HepG2 (cell line): ENCODE measurements around the gene TTLL13. TPM values are rescaled to one million over a fixed set of nuclear protein-coding genes. Genes with fewer than 3 reads are reported as not detected.
A peak's percentile ranks its signal among the peaks of the same experiment; 100 is the strongest.

Source experiments
- AKAP8 ChIP-seq: sonication (generic); formaldehyde crosslinking; IDR thresholded peaks from 2 replicates; pipeline ENCODE4 v1.5.1; 2020; ENCODE audit warnings: mild to moderate bottlenecking, missing genetic modification reagents
- ARNTL ChIP-seq: sonication (generic); formaldehyde crosslinking; IDR thresholded peaks from 2 replicates; pipeline ENCODE4 v1.4.0; 2020; ENCODE audit warnings: mild to moderate bottlenecking, missing genetic modification reagents
- EED ChIP-seq: sonication (generic); formaldehyde crosslinking; IDR thresholded peaks from 2 replicates; pipeline ENCODE4 v1.5.0; 2020; ENCODE audit warnings: mild to moderate bottlenecking, missing genetic modification reagents
- EP300 ChIP-seq, 3 experiments: sonication (generic) in 1 of 3; formaldehyde crosslinking in 1 of 3; IDR thresholded peaks; 2 replicates each; pipeline versions ENCODE4 v1.5.1 to v1.6.1; 2011 to 2020; ENCODE audit warnings: low read depth in 2 of 3, low read length in 2 of 3, borderline replicate concordance in 1 of 3, improper control_type of control experiment in 1 of 3, mild to moderate bottlenecking in 1 of 3, missing genetic modification reagents in 1 of 3, moderate library complexity in 1 of 3
- GPN1 ChIP-seq: sonication (generic); formaldehyde crosslinking; IDR thresholded peaks from 2 replicates; pipeline ENCODE4 v1.5.1; 2020; ENCODE audit warnings: missing genetic modification reagents, borderline replicate concordance
- HDAC2 ChIP-seq: sonication (generic); formaldehyde crosslinking; IDR thresholded peaks from 2 replicates; pipeline ENCODE4 v1.4.0; 2020; ENCODE audit warnings: missing genetic modification reagents
- HNRNPLL ChIP-seq: fragments of 200-400 bp; formaldehyde crosslinking; IDR thresholded peaks from 2 replicates; pipeline ENCODE4 v1.6.1; 2017; ENCODE audit warnings: mild to moderate bottlenecking, low read depth, low read length; ENCODE audit not compliant: poor library complexity, severe bottlenecking
- IRF2 ChIP-seq: IDR thresholded peaks from 2 replicates; pipeline ENCODE4 v1.6.1; 2018; ENCODE audit warnings: missing genetic modification reagents, missing compliant biosample characterization
- MZF1 ChIP-seq: sonication (generic); formaldehyde crosslinking; IDR thresholded peaks from 2 replicates; pipeline ENCODE4 v1.8.1; 2023; ENCODE audit warnings: mild to moderate bottlenecking, missing genetic modification reagents, borderline replicate concordance
- RORA ChIP-seq: sonication (generic); formaldehyde crosslinking; IDR thresholded peaks from 2 replicates; pipeline ENCODE4 v1.5.0; 2020; ENCODE audit warnings: mild to moderate bottlenecking, missing genetic modification reagents, moderate library complexity
- SMAD9 ChIP-seq: sonication (generic); formaldehyde crosslinking; IDR thresholded peaks from 2 replicates; pipeline ENCODE4 v1.5.1; 2020; ENCODE audit warnings: mild to moderate bottlenecking, missing genetic modification reagents
- SNRNP70 ChIP-seq: fragments of 200-400 bp; formaldehyde crosslinking; IDR thresholded peaks from 2 replicates; pipeline ENCODE4 v1.6.1; 2017; ENCODE audit warnings: mild to moderate bottlenecking, low read depth, low read length, moderate library complexity
- YEATS2 ChIP-seq: sonication (generic); formaldehyde crosslinking; IDR thresholded peaks from 2 replicates; pipeline ENCODE4 v1.4.0; 2020; ENCODE audit warnings: missing genetic modification reagents, borderline replicate concordance
- ZBTB44 ChIP-seq: sonication (generic); formaldehyde crosslinking; IDR thresholded peaks from 2 replicates; pipeline ENCODE4 v1.4.0; 2020; ENCODE audit warnings: missing genetic modification reagents
- ZKSCAN8 ChIP-seq: IDR thresholded peaks from 2 replicates; pipeline ENCODE4 v1.6.1; 2016; ENCODE audit warnings: borderline replicate concordance, missing genetic modification reagents, missing compliant biosample characterization
- ZNF253 ChIP-seq: sonication (generic); formaldehyde crosslinking; IDR thresholded peaks from 2 replicates; pipeline ENCODE4 v1.8.0; 2022; ENCODE audit warnings: mild to moderate bottlenecking, missing genetic modification reagents, borderline replicate concordance
- ZNF317 ChIP-seq: sonication (generic); formaldehyde crosslinking; IDR thresholded peaks from 2 replicates; pipeline ENCODE4 v1.5.0; 2020; ENCODE audit warnings: mild to moderate bottlenecking, missing genetic modification reagents
- ZNF430 ChIP-seq: sonication (generic); formaldehyde crosslinking; IDR thresholded peaks from 2 replicates; pipeline ENCODE4 v1.9.0; 2021; ENCODE audit warnings: mild to moderate bottlenecking, missing genetic modification reagents
- ZNF496 ChIP-seq: sonication (generic); formaldehyde crosslinking; IDR thresholded peaks from 2 replicates; pipeline ENCODE4 v1.8.1; 2023; ENCODE audit warnings: mild to moderate bottlenecking, moderate library complexity, missing genetic modification reagents; ENCODE audit not compliant: insufficient replicate concordance
- ZNF580 ChIP-seq: IDR thresholded peaks from 2 replicates; pipeline ENCODE4 v1.6.1; 2016; ENCODE audit warnings: low read depth, borderline replicate concordance
- ZNF777 ChIP-seq: sonication (generic); formaldehyde crosslinking; IDR thresholded peaks from 2 replicates; pipeline ENCODE4 v1.4.0; 2020; ENCODE audit warnings: missing genetic modification reagents
- ZNF878 ChIP-seq: sonication (generic); formaldehyde crosslinking; IDR thresholded peaks from 2 replicates; pipeline ENCODE4 v1.8.1; 2023; ENCODE audit warnings: mild to moderate bottlenecking, missing genetic modification reagents, moderate library complexity
- polyA plus RNA-seq, 8 experiments: library from polyadenylated mRNA; depleted of rRNA in 3 of 8; stranded (reverse) in 7 of 8; unstranded in 1 of 8; fragments of >200 nt; fragmentation: Illumina TruSeq in 4 of 8; extraction: Trizol in 4 of 8; gene quantifications; 2 replicates each; pipeline versions ENCODE4 v1.2.1 to v1.2.3, GENCODE V29; 2011 to 2016; ENCODE audit warnings: low read depth in 4 of 8, missing spikeins in 1 of 8, mixed read lengths in 1 of 8; ENCODE audit not compliant: insufficient read depth in 1 of 8
- total RNA-seq, 5 experiments: library from RNA; depleted of rRNA; stranded (reverse); fragments of >200 nt; fragmentation: Illumina TruSeq; extraction: Trizol; gene quantifications; 2 replicates each; pipeline ENCODE4 v1.2.3, GENCODE V29; 2016; ENCODE audit warnings: low read depth in 1 of 5
- TF ChIP-seq, protein P1 (sequence below): sonication (generic); formaldehyde crosslinking; IDR thresholded peaks from 2 replicates; pipeline ENCODE4 v1.5.0; 2020; ENCODE audit warnings: missing genetic modification reagents
- TF ChIP-seq, protein P2 (sequence below): sonication (generic); formaldehyde crosslinking; IDR thresholded peaks from 2 replicates; pipeline ENCODE4 v1.5.1; 2020; ENCODE audit warnings: missing genetic modification reagents, mild to moderate bottlenecking, borderline replicate concordance
- TF ChIP-seq, protein P3 (sequence below): sonication (generic); formaldehyde crosslinking; IDR thresholded peaks from 2 replicates; pipeline ENCODE4 v1.8.1; 2023; ENCODE audit warnings: mild to moderate bottlenecking, inconsistent platforms, moderate library complexity, missing genetic modification reagents, borderline replicate concordance

The TTLL13 gene
- total and polyA plus RNA-seq, 2 of the 13 experiments (the other 11 are each of a cell fraction or from before 2014, with no cell fraction given) = 0.07 to 0.29 TPM

GRCh38 chr15:90249203-90249863, at the start of gene TTLL13 (continued):
- TF ChIP-seq ZNF253 (CRISPR knock-in tag) (no peak), ZNF878 (CRISPR knock-in tag) (no peak), IRF2 (CRISPR knock-in tag) (0 out of 2 replicates have a peak, but pooled peaks have one; percentile 40), GPN1 (CRISPR knock-in tag) (no peak), EP300 (IDR thresholded peaks at IDR 0.05; ENCODE audit: low read depth in 2 of 2, low read length in 2 of 2) (no peak), EP300 (CRISPR knock-in tag; IDR thresholded peaks at IDR 0.05; ENCODE audit: borderline replicate concordance) (0 out of 2 replicates have a peak, but pooled peaks have one; percentile 16), YEATS2 (CRISPR knock-in tag) (no peak; the same call in 1 of the 2 replicates), AKAP8 (peak; percentile 50; the same call in 1 of the 2 replicates), ZBTB44 (CRISPR knock-in tag) (no peak), ZNF496 (no peak), ZNF580 (CRISPR knock-in tag) (no peak; the same call in 1 of the 2 replicates), SMAD9 (CRISPR knock-in tag) (no peak), ZNF317 (CRISPR knock-in tag) (peak; percentile 51; the same call in 1 of the 2 replicates), HNRNPLL (no peak), RORA (CRISPR knock-in tag) (no peak), EED (CRISPR knock-in tag) (no peak), ZKSCAN8 (no peak), ZNF430 (peak; percentile 71; the same call in 1 of the 2 replicates), SNRNP70 (no peak), ZNF777 (CRISPR knock-in tag) (peak; percentile 76), MZF1 (CRISPR knock-in tag) (no peak; the same call in 1 of the 2 replicates), HDAC2 (peak; percentile 50), ARNTL (CRISPR knock-in tag) (no peak)
- TF ChIP-seq, protein P1, sequence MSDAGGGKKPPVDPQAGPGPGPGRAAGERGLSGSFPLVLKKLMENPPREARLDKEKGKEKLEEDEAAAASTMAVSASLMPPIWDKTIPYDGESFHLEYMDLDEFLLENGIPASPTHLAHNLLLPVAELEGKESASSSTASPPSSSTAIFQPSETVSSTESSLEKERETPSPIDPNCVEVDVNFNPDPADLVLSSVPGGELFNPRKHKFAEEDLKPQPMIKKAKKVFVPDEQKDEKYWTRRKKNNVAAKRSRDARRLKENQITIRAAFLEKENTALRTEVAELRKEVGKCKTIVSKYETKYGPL = no peak
- TF ChIP-seq, protein P2, sequence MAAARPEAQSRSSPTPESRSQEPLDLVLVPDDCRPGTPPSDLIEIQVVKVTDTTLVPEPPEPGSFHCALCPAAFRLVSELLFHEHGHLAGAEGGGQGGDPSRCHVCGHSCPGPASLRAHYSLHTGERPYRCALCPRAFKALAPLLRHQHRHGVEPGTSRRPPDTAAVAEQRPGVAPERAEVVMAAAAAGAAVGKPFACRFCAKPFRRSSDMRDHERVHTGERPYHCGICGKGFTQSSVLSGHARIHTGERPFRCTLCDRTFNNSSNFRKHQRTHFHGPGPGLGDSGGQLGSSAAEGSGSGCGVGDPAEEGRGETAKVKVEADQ (CRISPR knock-in tag) = no peak
- TF ChIP-seq, protein P3, sequence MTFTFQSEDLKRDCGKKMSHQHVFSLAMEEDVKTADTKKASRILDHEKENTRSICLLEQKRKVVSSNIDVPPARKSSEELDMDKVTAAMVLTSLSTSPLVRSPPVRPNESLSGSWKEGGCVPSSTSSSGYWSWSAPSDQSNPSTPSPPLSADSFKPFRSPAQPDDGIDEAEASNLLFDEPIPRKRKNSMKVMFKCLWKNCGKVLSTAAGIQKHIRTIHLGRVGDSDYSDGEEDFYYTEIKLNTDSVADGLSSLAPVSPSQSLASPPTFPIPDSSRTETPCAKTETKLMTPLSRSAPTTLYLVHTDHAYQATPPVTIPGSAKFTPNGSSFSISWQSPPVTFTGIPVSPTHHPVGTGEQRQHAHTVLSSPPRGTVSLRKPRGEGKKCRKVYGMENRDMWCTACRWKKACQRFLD = no peak
